GM19238 (cell line): ENCODE results near the gene DDX56.
"Not testable (repeated sequence)": the region's sequence is repeated elsewhere in the genome, so short reads cannot be mapped to it uniquely, and the experiment has no call there.

Experiments used
- DNase-seq: peaks from one replicate; pipeline ENCODE4 v3.0.0; 2011; ENCODE audit warnings: low spot score; ENCODE audit not compliant: insufficient read length

DDX56 gene

DNA sequence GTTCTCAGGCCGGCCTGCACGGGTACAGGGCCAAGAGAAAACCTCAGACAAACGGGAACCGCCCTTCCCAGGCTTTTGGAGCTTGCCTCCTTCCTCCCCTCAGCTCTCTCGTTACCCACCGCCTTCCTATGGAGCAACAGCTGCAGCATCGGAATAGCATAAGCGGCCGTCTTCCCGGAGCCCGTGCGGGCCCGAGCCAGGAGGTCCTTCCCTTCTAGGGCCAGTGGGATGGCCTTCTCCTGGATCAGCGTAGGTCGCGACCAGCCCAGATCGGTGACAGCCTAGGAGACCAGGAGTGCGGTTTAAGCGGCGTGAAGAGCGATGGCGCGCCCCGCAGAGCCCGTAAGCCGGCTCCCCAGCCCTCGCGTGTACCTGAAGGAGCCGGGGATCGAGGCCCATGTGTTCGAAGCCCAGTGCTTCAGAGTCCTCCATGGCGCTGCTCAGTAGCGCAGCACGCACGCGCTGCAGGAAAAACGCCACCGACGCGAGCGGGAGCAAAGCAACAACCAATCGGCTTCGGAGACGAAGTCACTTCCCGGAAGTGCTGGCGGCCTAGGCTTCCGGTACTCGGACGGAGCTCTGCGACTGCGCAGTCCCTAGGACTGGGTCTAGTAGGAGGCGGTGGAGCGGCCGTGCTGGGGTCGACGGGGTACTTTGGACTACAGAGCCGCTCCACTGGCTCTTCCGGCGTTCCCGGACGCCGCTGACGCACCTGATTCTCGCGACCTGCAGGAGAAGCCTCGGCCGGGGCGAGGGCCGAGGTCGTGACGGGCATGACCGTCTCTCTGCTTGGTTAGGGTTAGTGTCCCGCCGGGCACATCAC lies at the start of gene DDX56:
Gene DDX56 (minus strand): TSS at position 445 of the 823 bp plus-strand sequence. CDS start 13 bp downstream, at position 432.
- peak; percentile 92 for DNase-seq

- peak; percentile 32 for DNase-seq
Observed at GRCh38 chr7:44622342-44623151, 48.8 kb upstream of the DDX56 start.

DNA sequence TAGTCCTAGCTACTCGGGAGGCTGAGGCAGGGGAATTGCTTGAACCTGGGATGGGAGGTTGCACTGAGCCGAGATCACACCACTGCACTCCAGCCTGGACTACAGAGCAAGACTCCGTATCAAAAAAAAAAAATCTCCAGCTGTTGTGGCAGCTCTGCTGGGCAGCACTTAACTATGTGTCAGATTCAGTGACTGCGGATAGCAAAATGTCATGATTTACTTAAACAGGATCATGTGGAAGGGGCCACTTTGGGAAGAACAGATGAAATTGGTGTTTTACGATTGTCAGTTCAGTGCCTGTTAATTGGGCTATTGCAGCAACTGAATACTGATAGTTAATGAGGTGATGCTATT lies 48.0 kb upstream of the DDX56 start:
- no peak for DNase-seq

DNA sequence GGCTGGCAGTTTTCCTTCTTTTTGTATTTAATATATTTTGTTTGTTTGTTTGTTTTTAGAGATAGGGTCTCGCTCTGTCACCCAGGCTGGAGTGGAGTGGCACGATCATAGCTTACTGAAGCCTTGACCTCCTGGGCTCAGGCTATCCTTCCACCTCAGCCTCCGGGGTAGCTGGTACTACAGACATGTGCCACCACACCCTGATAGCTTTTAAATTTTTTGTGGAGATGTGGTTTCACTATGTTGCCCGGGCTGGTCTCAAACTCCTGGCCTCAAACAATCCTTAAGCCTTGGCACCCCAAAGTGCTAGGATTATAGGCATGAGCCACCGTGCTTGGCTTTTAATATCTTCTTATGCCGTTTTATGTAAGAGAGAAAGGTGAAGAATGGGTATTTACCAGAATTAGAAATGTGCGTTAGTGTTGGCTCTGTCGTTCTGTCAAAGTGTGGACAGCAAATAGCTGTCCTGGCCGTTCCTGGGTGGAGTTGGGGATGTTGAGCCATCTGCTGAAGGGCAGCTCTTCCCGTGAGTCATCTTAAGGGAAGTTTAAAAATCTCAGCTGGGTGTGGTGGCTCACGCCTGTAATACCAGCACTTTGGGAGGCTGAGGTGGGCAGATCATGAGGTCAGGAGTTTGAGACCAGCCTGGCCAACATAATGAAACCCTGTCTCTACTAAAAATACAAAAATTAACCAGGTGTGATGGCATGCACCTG lies 47.5 kb upstream of the DDX56 start:
- DNase-seq: no peak

GRCh38 chr7:44618753-44619152 lies 45.0 kb upstream of the DDX56 start:
- no peak for DNase-seq

DNA sequence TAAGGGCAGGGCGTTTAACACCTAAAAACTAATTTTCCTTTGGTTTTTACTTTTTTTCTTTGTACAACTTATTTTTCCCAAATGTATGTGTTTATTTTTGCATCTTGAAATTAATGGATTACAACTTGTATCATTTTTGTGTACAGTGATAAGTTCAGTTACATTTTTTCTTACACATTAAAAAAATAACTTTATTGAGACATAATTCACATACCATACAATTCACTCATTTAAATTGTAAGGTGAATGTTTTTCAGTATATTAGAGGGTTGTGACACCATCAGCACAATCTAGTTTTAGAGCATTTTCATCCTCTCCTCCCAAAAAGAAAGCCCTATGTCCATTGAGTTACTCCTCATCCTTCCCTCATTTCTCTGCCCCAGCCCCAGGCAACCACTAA lies 44.3 kb upstream of the DDX56 start:
- DNase-seq: no peak

DNA sequence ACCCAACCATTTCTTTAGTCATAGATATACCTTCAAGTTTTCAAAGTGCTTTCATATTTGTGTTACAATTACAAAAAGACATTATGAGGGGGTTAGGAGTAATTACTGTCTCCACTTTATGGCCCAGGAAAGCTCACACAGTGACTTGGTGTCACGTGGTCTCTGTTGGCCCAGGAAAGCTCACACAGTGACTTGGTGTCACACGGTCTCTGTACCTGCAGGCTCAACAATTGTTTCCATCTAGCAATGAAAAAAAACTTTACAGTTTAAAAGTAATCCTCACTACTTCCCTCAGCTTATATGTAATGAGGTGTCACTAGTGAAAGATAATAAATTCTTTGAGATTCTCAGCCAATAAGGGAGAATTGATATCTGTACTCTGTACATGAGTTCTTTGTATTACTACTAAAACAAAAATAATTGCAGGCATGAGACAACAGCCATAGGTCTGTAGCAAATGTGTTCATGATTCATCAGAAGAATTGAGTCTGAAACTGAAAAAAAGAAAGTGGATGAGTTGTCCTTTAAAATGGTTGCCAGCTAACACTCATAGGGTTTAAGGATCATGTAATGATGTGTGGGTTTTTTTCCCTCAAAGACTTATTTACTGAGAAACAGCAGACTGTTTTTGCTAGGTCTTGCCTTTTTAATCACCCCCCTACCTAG lies 43.6 kb upstream of the DDX56 start:
- DNase-seq: no peak

DNA sequence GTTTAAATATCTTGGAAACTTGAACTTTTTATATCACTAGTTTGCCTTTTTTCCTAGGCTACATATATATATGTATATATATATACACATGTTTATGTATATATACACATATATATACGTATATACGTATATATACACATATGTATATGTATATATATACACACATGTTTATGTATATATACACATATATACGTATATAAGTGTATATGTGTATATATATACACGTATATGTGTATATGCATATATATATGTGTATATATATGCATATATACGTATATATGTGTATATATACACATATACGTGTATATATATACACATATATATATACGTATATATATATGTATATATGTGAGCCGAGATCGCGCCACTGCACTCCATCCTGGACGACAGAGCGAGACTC lies 42.8 kb upstream of the DDX56 start:
- no peak for DNase-seq

DNA sequence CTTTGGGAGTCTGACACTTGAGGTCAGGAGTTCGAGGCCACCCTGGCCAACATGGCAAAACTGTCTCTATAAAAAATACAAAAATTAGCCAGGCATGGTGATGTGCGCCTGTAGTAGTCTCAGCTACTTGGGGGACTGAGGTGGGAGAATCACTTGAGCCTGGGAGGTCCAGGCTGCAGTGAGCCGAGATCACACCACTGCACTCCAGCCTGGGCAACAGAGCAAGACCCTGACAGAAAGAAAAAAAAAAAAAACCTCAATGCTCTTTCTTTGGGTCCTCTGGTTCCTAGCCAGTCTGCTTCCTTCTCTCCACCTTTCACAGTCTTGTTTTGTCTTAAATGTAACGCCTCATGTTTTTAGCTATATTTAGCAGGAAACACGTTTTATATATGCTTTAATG lies 42.1 kb upstream of the DDX56 start:
- DNase-seq: no peak

DNA sequence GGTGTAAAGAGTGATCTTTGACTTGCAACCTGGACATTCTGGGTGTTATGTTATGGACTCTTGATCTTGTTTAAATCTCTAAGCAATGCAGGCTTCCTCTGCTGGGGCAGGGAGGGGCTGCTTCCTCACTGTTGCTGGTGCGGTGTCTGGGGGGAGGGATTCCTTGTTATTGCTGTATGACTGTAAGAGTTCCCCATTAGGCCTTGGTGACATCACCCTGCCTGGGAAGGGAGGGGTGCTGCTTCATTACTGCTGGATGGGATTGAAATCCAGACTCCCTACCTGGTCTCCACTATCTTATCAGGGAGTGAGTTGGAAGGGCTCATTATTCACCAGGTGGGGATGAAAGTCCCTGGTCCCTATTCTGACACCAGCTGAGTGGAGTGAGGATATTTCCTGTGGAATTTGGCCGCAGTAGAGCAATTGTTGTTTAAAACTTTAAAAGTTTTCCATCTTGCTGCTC lies 41.5 kb upstream of the DDX56 start:
- no peak for DNase-seq

DNA sequence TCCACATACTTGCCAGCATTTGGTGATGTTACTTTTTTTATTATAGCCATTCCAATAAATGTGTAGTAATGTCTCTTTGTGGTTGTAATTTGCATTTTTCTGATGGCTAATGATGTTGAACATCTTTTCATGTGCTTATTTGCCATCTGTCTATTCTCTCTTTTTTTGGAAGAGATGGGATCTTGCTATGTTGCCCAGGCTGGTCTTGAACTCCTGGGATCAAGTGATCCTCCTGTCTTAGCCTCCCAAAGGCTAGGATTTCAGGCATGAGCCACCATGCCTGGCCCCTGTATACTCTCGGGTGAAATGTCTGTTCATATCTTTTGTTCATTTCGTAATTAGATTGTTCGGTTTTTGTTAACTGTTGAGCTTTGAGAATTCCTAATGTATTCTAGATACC lies 36.1 kb upstream of the DDX56 start:
- DNase-seq: no peak

DNA sequence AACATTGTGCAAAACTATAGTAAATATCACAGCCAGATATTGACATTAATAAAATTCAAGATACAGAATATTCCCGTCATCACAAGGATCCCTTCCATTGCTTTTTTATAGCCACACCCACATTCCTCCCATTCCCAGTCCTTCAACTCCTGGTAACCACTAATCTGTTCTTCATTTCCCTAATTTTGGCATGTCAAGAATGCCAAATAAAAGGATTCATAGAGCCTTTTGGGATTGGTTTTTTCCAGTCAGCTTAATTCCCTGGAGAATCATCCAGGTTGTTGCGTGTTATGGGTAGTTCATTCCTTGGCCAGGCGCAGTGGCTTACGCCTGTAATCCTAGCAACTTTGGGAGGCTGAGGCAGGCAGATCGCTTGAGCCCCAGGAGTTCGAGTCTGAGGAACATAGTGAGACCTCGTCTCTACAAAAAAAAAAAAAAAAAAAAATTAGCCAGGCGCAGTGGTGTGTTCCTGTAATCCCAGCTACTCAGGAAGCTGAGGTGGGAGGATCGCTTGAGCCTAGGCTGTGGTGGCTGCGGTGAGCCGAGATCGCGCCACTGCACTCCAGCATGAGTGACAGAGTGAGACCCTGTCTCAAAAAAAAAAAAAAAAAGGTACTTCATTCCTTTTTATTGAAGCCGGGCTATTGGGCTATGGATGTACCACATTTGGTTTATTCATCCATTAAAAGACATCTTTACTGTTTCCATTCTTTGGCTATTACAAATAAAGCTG lies 35.4 kb upstream of the DDX56 start:
- DNase-seq: no peak

DNA sequence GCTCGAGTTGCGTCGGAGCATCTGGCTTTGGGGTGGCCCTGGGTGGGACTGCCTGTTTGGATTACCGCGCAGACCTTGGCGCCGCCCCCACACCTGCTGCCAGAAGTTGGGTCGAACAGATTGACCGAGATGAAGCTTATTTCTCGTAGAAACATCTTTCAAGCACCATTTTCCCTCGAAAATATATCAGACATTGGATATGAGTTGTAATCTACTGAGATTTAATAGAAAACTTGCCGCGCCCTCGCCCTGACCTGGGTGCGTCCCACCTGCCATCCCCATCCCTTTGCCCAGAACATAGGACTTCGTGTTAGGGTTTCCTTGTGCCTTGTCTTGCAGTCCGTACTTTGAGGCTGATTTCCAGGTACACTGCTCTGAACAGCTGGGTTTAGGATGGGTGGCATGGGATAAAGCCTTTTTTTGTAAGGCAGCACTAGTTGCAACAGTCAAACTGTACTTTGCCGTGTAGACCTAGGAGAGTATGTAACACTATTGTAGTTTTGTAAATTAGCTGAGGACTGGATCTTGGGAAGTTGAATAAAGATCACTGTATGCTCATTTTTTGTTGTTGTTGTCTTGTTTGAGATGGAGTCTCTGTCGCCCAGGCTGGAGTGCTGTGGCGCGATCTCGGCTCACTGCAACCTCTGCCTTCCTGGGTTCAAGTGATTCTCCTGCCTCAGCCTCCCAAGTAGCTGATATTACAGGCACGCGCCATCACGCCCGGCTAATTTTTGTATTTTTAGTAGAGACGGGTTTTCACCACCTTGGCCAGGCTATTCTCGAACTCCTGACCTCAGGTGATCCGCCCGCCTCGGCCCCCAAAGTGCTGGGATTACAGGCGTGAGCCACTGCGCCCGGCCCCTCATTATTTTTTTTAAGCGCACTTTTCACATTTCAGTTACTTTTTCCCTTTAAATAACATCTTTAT lies 33.7 kb upstream of the DDX56 start:
- DNase-seq: no peak

- peak; percentile 96 for DNase-seq
Observed at GRCh38 chr7:44606341-44607140, 32.8 kb upstream of the DDX56 start, which contains the start of gene OGDH. Gene OGDH (plus strand): TSS chr7:44606627. CDS start chr7:44624344, 17,717 bp downstream.

GRCh38 chr7:44604941-44605340 lies 31.2 kb upstream of the DDX56 start:
- DNase-seq: no peak

- no peak for DNase-seq
Observed at GRCh38 chr7:44603193-44603592, 29.5 kb upstream of the DDX56 start.

- no peak for DNase-seq
Observed at GRCh38 chr7:44602576-44602910, 28.8 kb upstream of the DDX56 start.

DNA sequence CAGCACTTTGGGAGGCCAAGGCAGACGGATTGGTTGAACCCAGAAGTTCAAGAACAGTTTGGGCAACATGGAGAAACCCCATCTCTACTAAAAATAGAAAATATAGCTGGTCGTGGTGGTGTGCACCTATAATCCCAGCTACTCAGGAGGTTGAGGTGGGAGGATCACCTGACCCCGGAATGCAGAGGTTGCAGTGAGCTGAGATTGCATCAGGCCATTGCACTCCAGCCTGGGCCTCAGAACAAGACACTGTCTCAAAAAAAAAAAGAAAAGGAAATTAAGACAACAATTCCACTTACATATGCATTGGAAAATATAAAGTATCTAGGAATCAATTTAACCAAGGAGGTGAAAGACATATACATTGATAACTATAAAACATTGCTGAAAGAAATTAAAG lies 25.5 kb upstream of the DDX56 start:
- DNase-seq: no peak

DNA sequence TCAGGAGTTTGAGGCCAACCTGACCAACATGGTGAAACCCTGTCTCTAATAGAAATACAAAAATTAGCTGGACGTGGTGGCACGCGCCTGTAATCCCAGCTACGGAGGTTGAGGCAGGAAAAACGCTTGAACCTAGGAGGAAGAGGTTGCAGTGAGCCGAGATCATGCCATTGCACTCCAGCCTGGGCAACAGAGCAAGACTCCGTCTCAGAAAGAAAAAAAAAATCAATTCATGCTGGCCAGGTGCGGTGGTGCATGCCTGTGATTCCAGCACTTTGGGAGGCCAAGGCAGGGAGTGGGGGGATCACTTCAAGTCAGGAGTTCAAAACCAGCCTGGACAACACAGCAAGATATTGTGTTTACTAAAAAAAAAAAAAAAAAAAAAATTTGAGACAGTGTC lies 23.5 kb upstream of the DDX56 start:
- DNase-seq: not testable (repeated sequence)
